ENCODE results near the gene SPECC1L.

DNA sequence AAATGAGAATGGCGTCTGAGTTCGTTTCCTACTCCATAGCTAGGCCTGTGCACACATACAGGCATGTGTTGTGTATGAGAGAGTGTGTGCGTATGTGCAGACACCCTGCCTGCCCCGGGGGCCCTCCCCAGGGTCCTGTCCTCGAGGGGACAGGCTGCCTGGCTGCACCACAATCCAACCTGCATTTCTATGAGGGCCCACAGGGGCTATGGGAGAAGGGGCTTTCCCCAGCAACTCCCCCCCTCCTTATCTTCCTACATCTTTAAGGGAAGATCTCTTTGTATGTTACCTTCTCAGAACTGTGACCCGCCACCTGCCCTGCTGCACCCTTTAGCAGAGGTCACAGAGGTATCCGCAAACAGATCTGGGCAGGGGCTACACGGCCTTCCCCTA is 171.7 kb downstream of the SPECC1L start:
- no peak for TF ChIP-seq POLR2A (IDR thresholded peaks at IDR 0.05)
- TF ChIP-seq, protein P1, sequence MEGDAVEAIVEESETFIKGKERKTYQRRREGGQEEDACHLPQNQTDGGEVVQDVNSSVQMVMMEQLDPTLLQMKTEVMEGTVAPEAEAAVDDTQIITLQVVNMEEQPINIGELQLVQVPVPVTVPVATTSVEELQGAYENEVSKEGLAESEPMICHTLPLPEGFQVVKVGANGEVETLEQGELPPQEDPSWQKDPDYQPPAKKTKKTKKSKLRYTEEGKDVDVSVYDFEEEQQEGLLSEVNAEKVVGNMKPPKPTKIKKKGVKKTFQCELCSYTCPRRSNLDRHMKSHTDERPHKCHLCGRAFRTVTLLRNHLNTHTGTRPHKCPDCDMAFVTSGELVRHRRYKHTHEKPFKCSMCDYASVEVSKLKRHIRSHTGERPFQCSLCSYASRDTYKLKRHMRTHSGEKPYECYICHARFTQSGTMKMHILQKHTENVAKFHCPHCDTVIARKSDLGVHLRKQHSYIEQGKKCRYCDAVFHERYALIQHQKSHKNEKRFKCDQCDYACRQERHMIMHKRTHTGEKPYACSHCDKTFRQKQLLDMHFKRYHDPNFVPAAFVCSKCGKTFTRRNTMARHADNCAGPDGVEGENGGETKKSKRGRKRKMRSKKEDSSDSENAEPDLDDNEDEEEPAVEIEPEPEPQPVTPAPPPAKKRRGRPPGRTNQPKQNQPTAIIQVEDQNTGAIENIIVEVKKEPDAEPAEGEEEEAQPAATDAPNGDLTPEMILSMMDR (IDR thresholded peaks at IDR 0.05), result no peak
- no peak for TF ChIP-seq EP300 (IDR thresholded peaks at IDR 0.05)
